COLO829 (cell line): ENCODE results near the gene OTOP3.

Experiments
- DNase-seq: peaks from one replicate; pipeline ENCODE4 v3.0.0; 2012; ENCODE audit warnings: low spot score

Gene OTOP3

DNA sequence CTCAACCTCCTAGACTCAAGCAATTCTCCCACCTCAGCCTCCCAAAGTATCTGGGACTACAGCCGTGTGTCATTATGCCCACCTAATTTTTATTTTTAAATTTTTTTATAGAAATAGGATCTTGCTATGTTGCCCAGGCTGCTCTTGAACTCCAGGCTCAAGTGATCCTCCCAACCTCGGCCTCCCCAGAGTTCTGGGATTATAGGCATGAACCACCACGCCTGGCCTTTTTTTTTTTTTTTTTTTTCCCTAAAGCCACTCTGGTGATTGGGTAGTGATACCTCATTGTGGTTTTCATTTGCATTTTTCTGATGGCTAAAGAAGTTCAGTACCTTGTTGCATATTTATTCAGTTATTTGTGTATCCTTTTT, 50.5 kb downstream of the OTOP3 start:
- no peak for DNase-seq

DNA sequence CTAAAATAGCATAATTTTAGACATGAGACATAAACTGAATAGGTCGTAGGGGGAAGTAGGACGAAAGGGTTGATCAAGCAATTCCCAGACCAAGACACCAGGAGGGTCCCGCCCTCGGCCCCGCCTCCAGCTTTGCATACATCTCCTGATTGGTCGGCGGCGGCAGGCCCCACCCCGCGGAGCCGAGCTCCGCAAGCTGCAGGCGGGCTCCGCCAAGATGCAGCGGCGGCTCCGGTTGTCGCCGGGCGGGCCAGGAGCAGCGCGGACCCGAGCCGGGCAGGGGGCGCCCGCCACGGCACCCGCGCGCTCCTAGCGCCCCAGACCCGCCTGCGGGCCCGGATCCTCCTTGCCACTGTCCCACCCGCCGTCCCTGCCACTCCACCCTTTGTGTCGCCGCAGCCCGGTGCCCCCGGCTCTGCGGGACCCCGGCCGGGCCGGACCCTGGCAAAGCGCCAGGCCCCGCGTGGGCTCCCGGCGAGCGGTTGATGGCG, 51.8 kb downstream of the OTOP3 start, which contains the start of gene CDR2L:
Gene CDR2L (plus strand): TSS at position 215 of the 491 bp plus-strand sequence. CDS start 412 bp downstream, outside the sequence.
- peak; percentile 87 for DNase-seq

DNA sequence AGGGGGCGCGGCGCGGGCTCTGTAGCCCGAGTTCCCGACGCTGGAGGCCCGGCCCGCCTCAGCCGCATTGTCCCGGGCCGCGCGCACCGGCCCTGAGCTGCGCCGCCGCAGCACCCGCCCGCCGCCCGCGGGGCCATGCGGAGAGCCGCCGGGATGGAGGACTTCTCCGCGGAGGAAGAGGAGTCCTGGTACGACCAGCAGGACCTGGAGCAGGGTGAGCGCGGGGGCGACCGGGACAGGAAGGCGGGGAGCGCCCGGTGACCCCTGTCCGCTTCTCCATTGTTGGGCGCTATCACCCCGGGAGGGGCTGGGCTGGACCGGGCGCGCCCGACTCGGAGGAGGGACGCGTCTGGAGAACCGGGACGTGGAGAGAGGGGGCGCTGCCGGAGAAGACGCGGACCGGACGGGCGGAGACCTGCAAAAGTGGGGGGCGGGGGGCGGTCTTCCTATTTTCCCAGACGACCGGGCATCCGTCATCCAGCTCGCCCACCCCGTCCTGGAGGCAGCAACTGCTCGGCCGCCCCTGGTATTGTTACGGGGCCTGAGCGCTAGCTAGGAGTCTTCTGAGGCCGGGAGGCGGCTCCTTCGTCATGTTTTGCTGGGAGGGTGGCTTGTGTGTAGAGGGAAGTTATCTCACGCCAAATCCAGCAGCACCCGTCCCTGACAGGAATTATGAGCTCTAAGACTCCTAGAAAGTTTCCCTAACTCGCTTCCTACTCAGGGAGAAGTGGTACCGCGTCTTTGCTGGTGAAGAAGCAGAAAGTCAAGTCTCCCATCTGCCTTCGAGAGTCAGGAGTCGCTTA, 52.4 kb downstream of the OTOP3 start:
- no peak for DNase-seq

DNA sequence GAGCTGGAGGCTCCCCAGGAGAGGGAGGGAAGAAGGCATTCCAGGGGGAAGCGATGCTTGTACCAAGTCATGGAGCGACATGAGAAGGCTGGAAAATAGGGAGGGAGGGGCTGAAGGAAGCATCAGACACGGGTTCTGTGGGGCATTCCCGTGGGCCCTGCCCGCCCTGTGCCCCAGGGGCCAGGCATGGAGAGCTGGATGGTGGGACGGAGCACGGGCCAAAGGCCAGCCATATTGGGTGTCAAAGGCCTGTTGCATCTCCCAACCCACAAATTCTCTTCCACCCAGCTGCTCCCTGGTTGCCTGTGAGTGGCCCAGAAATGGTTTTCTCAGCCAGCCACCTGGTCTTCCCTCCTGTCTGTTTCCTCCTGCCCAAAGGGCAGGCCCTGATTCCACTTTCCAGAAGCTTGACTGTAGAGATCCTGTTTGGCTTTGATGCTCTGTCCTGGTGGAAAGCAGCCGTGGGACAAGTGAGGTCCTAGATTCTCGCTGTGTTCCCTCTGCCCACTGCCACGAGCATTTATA, 54.9 kb downstream of the OTOP3 start:
- DNase-seq, result no peak

DNA sequence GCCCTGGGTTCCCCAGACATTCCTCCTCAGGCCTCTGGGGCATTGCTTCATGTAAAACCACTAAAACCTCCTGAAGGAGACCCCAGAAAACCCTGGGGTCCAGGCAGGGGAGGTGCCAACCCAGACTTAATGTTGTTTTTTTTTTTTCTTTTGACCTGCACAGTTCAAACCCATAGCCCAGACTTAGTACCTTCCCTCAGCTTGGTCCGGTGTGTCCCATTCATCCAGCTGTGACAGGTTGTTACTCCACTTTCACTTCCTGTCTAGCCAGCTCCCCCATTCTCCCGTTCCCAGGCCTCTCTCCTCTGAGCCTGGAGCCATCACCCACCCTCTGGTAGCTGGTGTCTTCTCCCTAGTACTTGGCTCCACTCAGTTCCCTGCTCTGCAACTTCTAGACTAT, 56.5 kb downstream of the OTOP3 start:
- DNase-seq, result no peak

DNA sequence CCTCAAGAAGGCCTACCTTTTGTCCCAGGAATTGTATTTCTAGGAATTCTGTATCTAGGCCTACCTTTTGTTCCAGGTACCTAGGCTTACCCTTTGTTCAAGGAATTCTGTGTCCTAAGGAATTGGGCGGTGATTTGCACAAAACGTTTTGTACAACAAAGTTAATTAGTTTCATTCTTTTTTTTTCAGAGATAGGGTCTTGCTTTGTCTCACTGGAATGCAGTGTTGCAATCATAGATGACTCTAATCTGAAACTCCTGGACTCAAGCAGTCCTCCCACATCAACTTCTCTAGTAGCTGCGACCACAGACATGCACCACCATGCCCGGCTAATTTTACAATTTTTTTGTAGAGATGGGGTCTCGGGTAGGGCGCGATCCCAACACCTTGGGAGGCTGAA, 58.7 kb downstream of the OTOP3 start:
- no peak for DNase-seq

DNA sequence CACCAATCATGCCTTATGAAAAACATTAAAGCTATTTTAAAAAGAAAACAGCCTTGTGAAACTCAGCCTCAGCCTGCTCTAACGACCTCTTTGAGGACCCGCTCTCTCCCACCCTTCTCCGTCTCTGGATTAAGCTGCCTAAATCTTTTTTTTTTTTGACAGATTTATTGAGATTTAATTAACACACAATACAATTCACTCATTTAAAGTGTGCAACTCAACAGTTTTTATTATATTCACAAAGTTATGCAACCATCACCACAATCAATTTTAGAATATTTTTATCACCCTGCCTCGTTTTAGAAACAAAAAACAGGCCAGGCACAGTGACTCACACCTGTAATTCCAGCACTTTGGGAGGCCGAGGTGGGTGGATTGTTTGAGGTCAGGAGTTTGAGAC, 60.1 kb downstream of the OTOP3 start:
- DNase-seq, result no peak

DNA sequence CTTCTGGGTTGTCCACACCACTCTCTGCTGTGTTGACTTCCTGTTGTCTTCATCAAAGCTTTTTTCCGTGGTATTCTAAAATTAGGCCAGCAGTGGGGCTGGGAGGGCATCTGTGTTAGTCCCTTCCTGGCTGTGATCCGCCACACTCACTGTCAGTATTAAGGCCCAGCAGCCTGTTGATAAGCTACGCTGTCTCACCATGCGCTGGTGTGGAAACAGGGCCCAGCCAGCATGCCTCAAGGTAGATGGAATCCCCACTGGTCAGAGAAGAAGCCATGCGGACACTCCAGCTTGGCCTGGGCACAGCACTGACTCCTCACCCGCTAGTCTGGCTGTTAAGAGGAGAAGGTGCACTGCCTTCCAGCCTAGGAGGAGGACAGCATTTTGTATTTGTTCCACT, 63.1 kb downstream of the OTOP3 start:
- no peak for DNase-seq

DNA sequence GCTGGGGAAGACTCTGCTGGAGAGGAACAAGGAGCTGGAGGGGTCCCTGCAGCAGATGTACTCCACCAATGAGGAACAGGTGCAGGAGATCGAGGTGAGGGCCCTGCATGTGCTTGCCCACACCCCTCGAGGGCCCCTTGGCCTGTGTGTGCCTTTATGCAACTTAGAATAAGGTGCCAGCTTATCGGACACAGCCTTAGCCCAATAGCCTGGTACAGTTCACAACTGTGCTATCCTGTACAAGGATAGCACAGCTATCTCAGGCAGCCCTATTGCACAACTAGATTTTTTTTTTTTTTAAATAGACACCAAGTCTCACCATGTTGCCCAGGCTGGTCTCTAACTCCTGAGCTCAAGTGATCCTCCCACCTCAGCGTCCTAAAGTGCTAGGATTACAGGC, 63.8 kb downstream of the OTOP3 start:
- no peak for DNase-seq
